ENCODE measurements around the gene EPHA3. TPM values are rescaled to one million over a fixed set of nuclear protein-coding genes. Genes with fewer than 3 reads are reported as not detected.

The EPHA3 gene
- total RNA-seq, 4 donors from 2014 or later: 2.3 to 4.6 (median 2.4) TPM; not detected in 1

- H3K36me3 ChIP-seq: no peaks in the 10 kb centered on the region
- WGBS, 2 donors (ENCODE audit: low coverage in 1 of 2): 26 to 54% methylated on average over 4 to 13 of the region's 13 CpGs
- DNase-seq: no peak
- peaks cover 14% of the 10 kb centered on the region for H3K27me3 ChIP-seq
- intact Hi-C loops (cut with DNase I; ENCODE audit: low total_unique reads) (no loop called here), in situ Hi-C loops (cut with MboI; ENCODE audit: low pct_ligation_motif_present in 1 of 4, low pct_unique_long_range_greater_than_20kb in 1 of 4, low sequenced_read_pairs in 3 of 4) (no loop called here)
- no peak overlapping the region for H3K27ac ChIP-seq
- peak overlapping the region in 3 of 4 donors; percentile 24 to 42 (median 24) for H3K4me3 ChIP-seq
- H3K4me1 ChIP-seq: no peaks in the 10 kb centered on the region
- H3K9me3 ChIP-seq: no peaks in the 10 kb centered on the region
- TF ChIP-seq POLR2A (IDR thresholded peaks at IDR 0.05) (no peak), POLR2AphosphoS5 (IDR thresholded peaks at IDR 0.05) (no peak), EP300 (IDR thresholded peaks at IDR 0.05; ENCODE audit: low read depth) (no peak)
- TF ChIP-seq, protein P1, sequence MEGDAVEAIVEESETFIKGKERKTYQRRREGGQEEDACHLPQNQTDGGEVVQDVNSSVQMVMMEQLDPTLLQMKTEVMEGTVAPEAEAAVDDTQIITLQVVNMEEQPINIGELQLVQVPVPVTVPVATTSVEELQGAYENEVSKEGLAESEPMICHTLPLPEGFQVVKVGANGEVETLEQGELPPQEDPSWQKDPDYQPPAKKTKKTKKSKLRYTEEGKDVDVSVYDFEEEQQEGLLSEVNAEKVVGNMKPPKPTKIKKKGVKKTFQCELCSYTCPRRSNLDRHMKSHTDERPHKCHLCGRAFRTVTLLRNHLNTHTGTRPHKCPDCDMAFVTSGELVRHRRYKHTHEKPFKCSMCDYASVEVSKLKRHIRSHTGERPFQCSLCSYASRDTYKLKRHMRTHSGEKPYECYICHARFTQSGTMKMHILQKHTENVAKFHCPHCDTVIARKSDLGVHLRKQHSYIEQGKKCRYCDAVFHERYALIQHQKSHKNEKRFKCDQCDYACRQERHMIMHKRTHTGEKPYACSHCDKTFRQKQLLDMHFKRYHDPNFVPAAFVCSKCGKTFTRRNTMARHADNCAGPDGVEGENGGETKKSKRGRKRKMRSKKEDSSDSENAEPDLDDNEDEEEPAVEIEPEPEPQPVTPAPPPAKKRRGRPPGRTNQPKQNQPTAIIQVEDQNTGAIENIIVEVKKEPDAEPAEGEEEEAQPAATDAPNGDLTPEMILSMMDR (IDR thresholded peaks at IDR 0.05): no peak
Observed at GRCh38 chr3:89114841-89115223, 7.4 kb downstream of the EPHA3 start.

DNA sequence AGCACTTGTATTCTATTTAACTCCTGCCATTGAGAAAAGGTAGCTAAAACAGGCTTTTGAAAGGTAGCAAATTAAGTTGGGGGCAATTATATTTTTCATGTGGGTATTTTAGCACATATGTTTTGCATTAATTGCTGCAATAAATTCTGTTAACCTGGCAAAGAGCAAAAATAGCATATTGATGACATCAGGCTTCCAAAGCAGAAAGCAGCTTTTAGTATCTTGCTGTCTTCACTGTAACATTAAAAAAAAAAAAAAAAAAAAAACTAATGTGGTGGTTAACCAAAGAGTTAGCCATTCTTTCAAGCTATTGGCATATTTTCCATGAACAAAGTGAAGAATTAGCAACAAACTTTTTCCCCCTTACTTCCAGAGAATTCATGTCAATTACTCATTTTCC is 9.1 kb downstream of the EPHA3 start:
- Histone ChIP-seq H3K4me1 (no peaks in the 10 kb centered on the region), H3K36me3 (no peaks in the 10 kb centered on the region), H3K9me3 (no peaks in the 10 kb centered on the region), H3K27me3 (peaks cover 7% of the 10 kb centered on the region), H3K27ac (no peak overlapping the region), H3K4me3 (no peak overlapping the region)
- TF ChIP-seq EP300 (IDR thresholded peaks at IDR 0.05; ENCODE audit: low read depth): no peak
- no peak for TF ChIP-seq POLR2AphosphoS5 (IDR thresholded peaks at IDR 0.05)
- TF ChIP-seq POLR2A (IDR thresholded peaks at IDR 0.05): no peak
- TF ChIP-seq, protein P1 (IDR thresholded peaks at IDR 0.05): no peak
- intact Hi-C loops (cut with DNase I; ENCODE audit: low total_unique reads): no loop called here
- in situ Hi-C loops (cut with MboI; ENCODE audit: low pct_ligation_motif_present in 1 of 4, low pct_unique_long_range_greater_than_20kb in 1 of 4, low sequenced_read_pairs in 3 of 4): no loop called here
- DNase-seq: no peak

GRCh38 chr3:89138048-89138447 is 30.6 kb downstream of the EPHA3 start:
- H3K4me1 ChIP-seq: no peaks in the 10 kb centered on the region
- no peaks in the 10 kb centered on the region for H3K27me3 ChIP-seq
- H3K27ac ChIP-seq: no peak overlapping the region
- intact Hi-C loops (cut with DNase I; ENCODE audit: low total_unique reads) (loop anchor here (10.0 kb wide), 1 partner anchor 1217 kb away; no protein-coding TSS in a partner anchor), in situ Hi-C loops (cut with MboI; ENCODE audit: low pct_ligation_motif_present in 1 of 4, low pct_unique_long_range_greater_than_20kb in 1 of 4, low sequenced_read_pairs in 3 of 4) (no loop called here)
- WGBS, 2 donors (ENCODE audit: low coverage in 1 of 2): 61 to 67% methylated on average over 2 of the region's 2 CpGs
- TF ChIP-seq POLR2AphosphoS5 (IDR thresholded peaks at IDR 0.05): no peak
- no peak for TF ChIP-seq POLR2A (IDR thresholded peaks at IDR 0.05)
- no peak for TF ChIP-seq EP300 (IDR thresholded peaks at IDR 0.05; ENCODE audit: low read depth)
- TF ChIP-seq, protein P1 (IDR thresholded peaks at IDR 0.05): no peak
- H3K4me3 ChIP-seq: no peak overlapping the region
- DNase-seq: no peak
- no peaks in the 10 kb centered on the region for H3K36me3 ChIP-seq
- no peaks in the 10 kb centered on the region for H3K9me3 ChIP-seq

GRCh38 chr3:89139870-89140269 is 32.4 kb downstream of the EPHA3 start:
- Histone ChIP-seq H3K9me3 (no peaks in the 10 kb centered on the region), H3K4me1 (no peaks in the 10 kb centered on the region)
- in situ Hi-C loops (cut with MboI; ENCODE audit: low pct_ligation_motif_present in 1 of 4, low pct_unique_long_range_greater_than_20kb in 1 of 4, low sequenced_read_pairs in 3 of 4): no loop called here

More at GRCh38 chr3:89139870-89140269, 32.4 kb downstream of the EPHA3 start:
- intact Hi-C loops (cut with DNase I; ENCODE audit: low total_unique reads): loop anchor here (10.0 kb wide), 1 partner anchor 1215 kb away; no protein-coding TSS in a partner anchor
- Histone ChIP-seq H3K36me3 (no peaks in the 10 kb centered on the region), H3K27ac (no peak overlapping the region), H3K4me3 (no peak overlapping the region), H3K27me3 (no peaks in the 10 kb centered on the region)
- WGBS, 2 donors (ENCODE audit: low coverage in 1 of 2): 46 to 56% methylated on average over 3 of the region's 3 CpGs
- no peak for TF ChIP-seq EP300 (IDR thresholded peaks at IDR 0.05; ENCODE audit: low read depth)
- TF ChIP-seq, protein P1 (IDR thresholded peaks at IDR 0.05): no peak
- TF ChIP-seq POLR2A (IDR thresholded peaks at IDR 0.05): no peak
- TF ChIP-seq POLR2AphosphoS5 (IDR thresholded peaks at IDR 0.05): no peak
- no peak for DNase-seq
